GM12878 (cell line): Measurements from ENCODE around the gene GPR146. TPM values are rescaled to one million over a fixed set of nuclear protein-coding genes. Genes with fewer than 3 reads are reported as not detected.

Experiments used
- ATAC-seq: fragments of 200-7000 bp; cut with Tn5 transposase; 3 replicates; pipeline ENCODE4 v1.9.1; 2020; ENCODE audit warnings: mild to moderate bottlenecking, moderate library complexity
- BruUV-seq: library from RNA; stranded (reverse); fragments of 400-500 nt; replicated peaks from 2 replicates; lab custom pipeline; 2021; lab: Mats Ljungman, UMichigan
- CTCF ChIA-PET: fragments of 300-600 bp; sonication (Branson Sonifier 250); formaldehyde crosslinking; extraction: SDS; loops from one replicate; lab custom pipeline; 2021; ENCODE audit warnings: inconsistent platforms; lab: Yijun Ruan, JAX
- POLR2A ChIA-PET: fragments of 350-600 bp; formaldehyde crosslinking; extraction: SDS; loops from one replicate; lab custom pipeline; 2021; ENCODE audit warnings: inconsistent platforms; lab: Charles Lee
- RAD21 ChIA-PET: fragments of 300-600 bp; sonication (Branson Sonifier 250); formaldehyde crosslinking; loops from one replicate; lab custom pipeline; 2023; ENCODE audit warnings: antibody characterized with exemption; ENCODE audit not compliant: unreplicated experiment; lab: Charles Lee
- SMC1A ChIA-PET: fragments of 300-600 bp; sonication (Branson Sonifier 250); formaldehyde crosslinking; loops from one replicate; lab custom pipeline; 2023; ENCODE audit not compliant: unreplicated experiment, uncharacterized antibody; lab: Charles Lee
- DNase-seq: peaks from one replicate; pipeline ENCODE4 v3.0.0-alpha.2; 2011; ENCODE audit warnings: low read depth, low spot score
- FAIRE-seq: peaks from 3 replicates; lab custom pipeline; 2011; peaks lifted over from hg19 to GRCh38; lab: Jason Lieb, UNC
- H2AFZ ChIP-seq: 2 replicates; pipeline ENCODE4 v1.6.0; 2011; ENCODE audit warnings: low read depth, low read length, control low read depth; ENCODE audit not compliant: control insufficient read depth
- H3K27ac ChIP-seq: 2 replicates; pipeline ENCODE4 v1.5.1; 2011; ENCODE audit warnings: control low read depth; ENCODE audit not compliant: control insufficient read depth, insufficient read depth
- H3K27me3 ChIP-seq, 2 experiments: replicated peaks in 1 of 2; 2 replicates each; pipeline versions ENCODE4 v1.6.0 to v1.6.1; 2011; ENCODE audit warnings: low read length in 1 of 2; ENCODE audit not compliant: control insufficient read depth in 2 of 2, insufficient read depth in 2 of 2
- H3K36me3 ChIP-seq, 2 experiments: 2 replicates each; pipeline ENCODE4 v1.5.1; 2011; ENCODE audit warnings: low read length in 1 of 2; ENCODE audit not compliant: control insufficient read depth in 2 of 2, insufficient read depth in 2 of 2
- H3K4me1 ChIP-seq: 2 replicates; pipeline ENCODE4 v1.6.1; 2011; ENCODE audit warnings: mild to moderate bottlenecking, low read length, moderate library complexity, mixed read lengths; ENCODE audit not compliant: control insufficient read depth, insufficient read depth
- H3K4me2 ChIP-seq: 2 replicates; pipeline ENCODE4 v1.6.0; 2011; ENCODE audit warnings: control low read depth; ENCODE audit not compliant: control insufficient read depth, insufficient read depth
- H3K4me3 ChIP-seq: fragments of 200-600 bp; sonication (generic); 2 replicates; pipeline ENCODE4 v1.5.1; 2016
- H3K79me2 ChIP-seq: 2 replicates; pipeline ENCODE4 v1.6.0; 2011; ENCODE audit warnings: low read length; ENCODE audit not compliant: control insufficient read depth, insufficient read depth
- H3K9ac ChIP-seq: 2 replicates; pipeline ENCODE4 v1.8.0; 2011; ENCODE audit warnings: low read length, control low read depth, mixed read lengths; ENCODE audit not compliant: control insufficient read depth, insufficient read depth
- H3K9me3 ChIP-seq: replicated peaks from 3 replicates; pipeline ENCODE4 v1.5.1; 2011; ENCODE audit warnings: mild to moderate bottlenecking, low read length; ENCODE audit not compliant: control insufficient read depth, insufficient read depth
- H4K20me1 ChIP-seq: 2 replicates; pipeline ENCODE4 v1.6.0; 2011; ENCODE audit not compliant: control insufficient read depth, insufficient read depth
- BRCA1 ChIP-seq: IDR thresholded peaks from 2 replicates; pipeline ENCODE4 v1.6.1; 2011; ENCODE audit warnings: low read depth, low read length, improper control_type of control experiment
- CHD1 ChIP-seq: IDR thresholded peaks from 2 replicates; pipeline ENCODE4 v1.6.1; 2012; ENCODE audit warnings: low read depth, low read length, improper control_type of control experiment
- CHD4 ChIP-seq: fragments of 200-600 bp; sonication (generic); IDR thresholded peaks from 2 replicates; pipeline ENCODE4 v1.6.1; 2016; ENCODE audit warnings: mild to moderate bottlenecking
- E2F8 ChIP-seq: fragments of 450-650 bp; IDR thresholded peaks from 2 replicates; pipeline ENCODE4 v1.6.1; 2018; ENCODE audit warnings: mild to moderate bottlenecking, low read depth, moderate library complexity; ENCODE audit not compliant: partially characterized antibody
- GATAD2B ChIP-seq: fragments of 450-650 bp; conservative IDR thresholded peaks from 2 replicates; pipeline ENCODE4 v1.6.1; 2017; ENCODE audit warnings: low read depth, mild to moderate bottlenecking, moderate library complexity
- IRF4 ChIP-seq: IDR thresholded peaks from 2 replicates; pipeline ENCODE4 v1.6.1; 2011; ENCODE audit warnings: low read depth, low read length
- JUND ChIP-seq: IDR thresholded peaks from 2 replicates; pipeline ENCODE4 v1.6.1; 2012; ENCODE audit warnings: low read depth, mild to moderate bottlenecking, low read length, improper control_type of control experiment, moderate library complexity
- MEF2B ChIP-seq: fragments of 450-650 bp; IDR thresholded peaks from 2 replicates; pipeline ENCODE4 v1.6.1; 2018; ENCODE audit warnings: mild to moderate bottlenecking, moderate library complexity; ENCODE audit not compliant: partially characterized antibody, poor library complexity, severe bottlenecking
- MTA2 ChIP-seq: fragments of 450-650 bp; IDR thresholded peaks from 2 replicates; pipeline ENCODE4 v1.6.1; 2016; ENCODE audit warnings: low read depth, mild to moderate bottlenecking, moderate library complexity
- NFYA ChIP-seq: IDR thresholded peaks from 2 replicates; pipeline ENCODE4 v1.6.1; 2011; ENCODE audit warnings: low read depth, mild to moderate bottlenecking, low read length, improper control_type of control experiment, borderline replicate concordance
- PAX8 ChIP-seq: fragments of 450-650 bp; IDR thresholded peaks from 2 replicates; pipeline ENCODE4 v1.6.1; 2017; ENCODE audit warnings: mild to moderate bottlenecking, moderate library complexity
- POU2F2 ChIP-seq: IDR thresholded peaks from 3 replicates; pipeline ENCODE4 v1.6.1; 2011; ENCODE audit warnings: low read depth, mild to moderate bottlenecking, low read length, borderline replicate concordance
- TCF12 ChIP-seq: IDR thresholded peaks from 2 replicates; pipeline ENCODE4 v1.6.1; 2011; ENCODE audit warnings: low read depth, mild to moderate bottlenecking, low read length
- ZNF592 ChIP-seq: fragments of 450-650 bp; IDR thresholded peaks from 2 replicates; pipeline ENCODE4 v1.6.1; 2017; ENCODE audit warnings: mild to moderate bottlenecking, moderate library complexity
- WGBS: methylation state at CpG from one replicate; pipeline ENCODE4 v1.1.6; 2016; ENCODE audit warnings: low lambda C conversion rate; ENCODE audit not compliant: insufficient replicate concordance, insufficient coverage; ENCODE audit errors: missing lambda C conversion rate; 5-methylcytosine and 5-hydroxymethylcytosine counted together
- in situ Hi-C: fragments of 300-500 bp; cut with MboI; formaldehyde crosslinking; loops from 9 replicates; pipeline ENCODE4 v1.14.3; 2018; ENCODE audit warnings: mixed read lengths
- intact Hi-C: fragments of 100-400 bp; cut with micrococcal nuclease; formaldehyde crosslinking; loops from one replicate; pipeline ENCODE4 v1.14.2; 2022; ENCODE audit not compliant: unreplicated experiment
- polyA plus RNA-seq, 11 experiments: library from polyadenylated mRNA; depleted of rRNA in 4 of 11; unstranded in 6 of 11; stranded (reverse) in 5 of 11; fragments of >200 nt; fragmentation: Nextera tagmentation in 4 of 11; fragmentation: Illumina TruSeq in 1 of 11; extraction: Ambion mirVana in 4 of 11; extraction: Trizol in 1 of 11; gene quantifications; 1 replicate in 1 of 11; 2 replicates in 10 of 11; pipeline versions ENCODE4 v1.2.1 to v1.2.3, GENCODE V29; 2011 to 2016; ENCODE audit warnings: inconsistent platforms in 2 of 11, missing spikeins in 2 of 11, low read depth in 1 of 11
- total RNA-seq, 4 experiments: library from RNA; depleted of rRNA in 3 of 4; stranded (reverse); fragments of >200 nt in 3 of 4; fragmentation: Illumina TruSeq in 1 of 4; extraction: Trizol in 1 of 4; gene quantifications; 2 replicates each; pipeline versions ENCODE4 v1.2.1 to v1.2.3, GENCODE V29; 2013 to 2021

Gene GPR146
- total and polyA plus RNA-seq, 10 of the 15 experiments (the other 5 are each of a cell fraction or from before 2014, with no cell fraction given) = 0.19 to 12.0 (median 0.54) TPM; not detected in 2

- ChIA-PET CTCF (interaction anchor here (1.1 to 6.7 kb wide), 3 partner anchors 17 to 37 kb away, joined by 6 to 74 read pairs (median 31); partner anchors contain the start of gene GPR146), RAD21 (interaction anchor here (0.7 to 6.6 kb wide), 5 partner anchors 33 to 77 kb away, joined by 3 to 59 read pairs (median 12); no protein-coding TSS in a partner anchor), POLR2A (interaction anchor here (0.6 to 5.3 kb wide), 5 partner anchors 14 to 389 kb away, joined by 3 to 40 read pairs (median 21); partner anchors contain the start of gene GPR146), SMC1A (interaction anchor here (0.9 to 5.6 kb wide), 5 partner anchors 33 to 38 kb away, joined by 3 to 31 read pairs (median 5); no protein-coding TSS in a partner anchor)
- no peaks in the 10 kb centered on the region for H3K27me3 ChIP-seq
- no peak overlapping the region; the same call in none of the 2 replicates for H2AFZ ChIP-seq
- BruUV-seq = no TSS peak
- ATAC-seq (peak; percentile 62), DNase-seq (no peak), FAIRE-seq (no peak)
- H3K27ac ChIP-seq = peak overlapping the region; percentile 95
- H3K4me3 ChIP-seq = peak overlapping the region; percentile 99
- H4K20me1 ChIP-seq = no peaks in the 10 kb centered on the region
- intact Hi-C loops = loop anchor here (1.0 kb wide), 1 partner anchor 16 kb away; the partner anchor contains the start of gene GPR146
- peaks cover 36% of the 10 kb centered on the region for H3K4me1 ChIP-seq
- H3K36me3 ChIP-seq = peaks cover 0 to 2% of the 10 kb centered on the region in 2 experiments; a peak in 2 of 4 replicates
- WGBS = 2% methylated on average over 36 of the region's 77 CpGs
- H3K4me2 ChIP-seq = peak overlapping the region; percentile 96; the same call in 1 of the 2 replicates
- H3K9me3 ChIP-seq = no peaks in the 10 kb centered on the region
- in situ Hi-C loops = loop anchor here (5.0 kb wide), 1 partner anchor 34 kb away; no protein-coding TSS in a partner anchor
- peaks cover 61% of the 10 kb centered on the region for H3K79me2 ChIP-seq
- peak overlapping the region; percentile 83 for H3K9ac ChIP-seq
- TF ChIP-seq BRCA1 (no peak), PAX8 (no peak), POU2F2 (peak; percentile 40; the same call in 1 of the 3 replicates), MEF2B (peak; percentile 14), IRF4 (no peak), MTA2 (no peak), CHD1 (no peak), CHD4 (no peak), ZNF592 (peak; percentile 43; the same call in 1 of the 2 replicates), TCF12 (peak; percentile 84; the same call in 1 of the 2 replicates), JUND (no peak), NFYA (no peak), E2F8 (no peak), GATAD2B (peak; percentile 96)
Observed at GRCh38 chr7:1028044-1028770, 16.1 kb upstream of the GPR146 start.
